ENCODE measurements around the gene DNAJA3.
A peak's percentile ranks its signal among the peaks of the same experiment; 100 is the strongest.

Gene DNAJA3

DNA sequence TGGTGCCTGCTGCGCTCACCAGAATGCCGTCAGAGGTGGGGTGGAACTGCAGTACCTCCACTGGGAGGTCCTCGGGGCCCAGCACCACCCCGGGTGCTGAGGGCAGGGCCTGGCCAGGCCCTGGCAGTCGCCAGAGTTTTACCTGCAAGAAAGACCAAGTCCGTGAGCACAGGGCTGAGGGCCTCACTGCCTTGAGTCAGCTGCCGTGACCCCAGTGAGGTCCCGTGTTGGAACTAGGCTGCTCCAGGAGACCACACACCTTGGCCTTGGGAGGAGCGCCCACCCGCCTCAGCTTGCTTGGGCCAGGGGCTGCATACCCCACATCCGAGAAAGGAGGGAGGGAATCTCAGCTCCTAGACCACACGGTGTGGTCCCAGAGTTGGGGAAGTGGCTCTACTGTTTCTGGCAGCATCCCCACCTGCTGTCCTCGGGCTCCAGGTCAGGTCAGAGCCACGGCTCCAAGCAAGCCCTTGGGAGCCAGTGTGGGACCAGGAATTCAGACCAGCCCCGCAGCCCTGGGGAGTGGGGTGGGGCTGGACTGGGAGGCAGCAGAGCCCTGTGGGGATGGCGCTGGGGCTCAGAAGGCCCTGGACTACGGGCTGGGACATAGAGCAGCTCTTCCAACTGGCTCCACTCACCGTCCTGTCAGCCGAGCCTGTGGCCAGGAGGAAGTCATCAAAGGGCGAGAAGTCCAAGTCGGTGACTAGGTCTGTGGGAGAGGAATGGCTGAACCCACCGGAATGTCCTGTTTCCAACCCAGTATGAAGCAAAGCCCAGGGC is 17.9 kb upstream of the DNAJA3 start:
- DNase-seq = no peak

DNA sequence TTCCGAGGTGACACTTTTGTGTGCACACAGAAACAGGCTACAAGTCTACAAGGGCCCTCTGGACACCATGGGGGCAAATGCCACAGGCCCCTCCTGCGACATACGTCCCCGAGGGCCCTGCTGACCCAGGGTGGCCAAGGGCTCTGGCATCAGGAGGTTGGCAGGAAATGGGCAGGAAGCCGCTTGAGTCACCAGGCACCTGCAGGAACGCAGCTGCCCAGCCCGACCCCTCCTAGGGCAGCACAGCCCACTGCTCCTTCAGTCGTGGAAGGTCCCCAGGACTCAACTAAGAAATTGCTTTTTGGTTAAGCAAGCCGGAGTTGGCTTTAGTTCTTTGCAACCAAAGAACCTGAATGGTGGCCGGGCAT is 17.4 kb upstream of the DNAJA3 start:
- no peak for DNase-seq

DNA sequence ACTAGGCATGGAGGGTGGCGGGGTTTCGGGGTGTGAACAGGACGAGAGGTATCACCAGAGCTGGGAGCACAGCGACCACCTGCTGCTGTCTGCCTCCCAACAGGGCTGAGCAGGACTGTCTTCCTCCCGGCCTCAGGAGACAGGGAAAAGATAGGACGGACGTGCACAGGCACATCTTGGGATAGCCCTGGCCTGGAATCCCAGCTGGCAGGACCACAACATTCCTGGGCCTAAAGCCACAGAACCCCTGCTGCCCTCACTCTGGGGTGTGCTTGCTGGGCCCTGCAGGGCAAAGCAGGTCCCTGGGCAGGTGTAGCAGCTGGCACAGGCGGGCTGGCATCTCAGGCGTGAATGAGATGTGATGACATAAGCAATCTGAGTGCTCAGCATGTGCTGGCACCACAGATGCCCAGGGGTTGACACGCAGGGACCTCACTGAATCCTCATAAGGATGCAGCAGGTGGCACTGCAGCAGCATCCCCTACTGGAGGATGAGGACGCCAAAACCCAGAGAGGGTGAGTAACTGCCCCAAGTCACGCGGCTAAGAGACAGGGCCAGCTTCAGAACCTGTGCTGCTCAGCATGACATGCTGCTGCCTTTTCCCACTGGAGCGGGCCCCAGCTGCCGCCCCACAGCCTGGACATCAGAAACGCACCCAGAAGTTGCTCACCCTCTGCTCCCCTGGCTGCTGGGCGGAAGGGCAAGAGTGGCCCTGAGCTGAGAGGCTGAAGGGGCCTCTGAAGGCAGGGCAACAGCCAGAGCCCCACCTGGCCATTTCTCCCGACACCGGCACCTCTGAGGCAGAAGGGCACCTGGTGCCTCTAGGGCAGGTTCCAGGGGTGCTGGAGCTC is 16.4 kb upstream of the DNAJA3 start:
- no peak for DNase-seq

DNA sequence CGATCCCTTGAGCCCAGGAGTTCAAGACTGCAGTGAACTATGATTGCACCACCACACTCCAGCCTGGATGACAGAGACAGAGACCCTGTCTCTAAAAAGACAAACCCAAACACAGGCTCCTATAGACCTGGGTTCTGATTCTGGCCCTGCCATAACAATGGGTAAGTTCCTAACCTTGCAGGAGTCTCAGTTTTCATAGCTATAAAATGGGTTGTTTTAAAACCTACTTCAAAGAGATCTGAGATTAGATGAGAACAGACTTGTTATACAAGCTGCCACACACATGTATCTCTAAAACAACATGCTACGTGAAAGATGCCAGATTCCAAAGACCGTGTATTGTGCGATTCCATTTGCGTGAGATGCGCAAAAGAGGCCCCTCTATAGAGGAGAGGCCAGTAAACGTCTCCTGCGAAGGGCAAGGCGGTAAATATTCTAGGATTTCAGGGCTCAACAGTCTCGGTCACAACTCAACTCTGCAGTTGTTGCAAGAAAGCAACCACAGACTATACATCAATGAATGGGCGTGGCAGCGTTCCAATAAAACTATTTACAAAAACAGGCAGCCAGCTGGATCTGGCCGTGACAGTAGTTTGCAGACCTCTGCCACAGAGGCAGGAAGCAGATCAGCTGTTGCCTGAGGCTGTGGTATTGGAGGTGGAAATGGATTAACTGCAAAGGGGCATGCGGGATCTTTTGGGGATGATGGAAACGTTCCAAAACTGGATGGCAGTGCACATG is 15.2 kb upstream of the DNAJA3 start:
- peak; percentile 70 for DNase-seq

DNA sequence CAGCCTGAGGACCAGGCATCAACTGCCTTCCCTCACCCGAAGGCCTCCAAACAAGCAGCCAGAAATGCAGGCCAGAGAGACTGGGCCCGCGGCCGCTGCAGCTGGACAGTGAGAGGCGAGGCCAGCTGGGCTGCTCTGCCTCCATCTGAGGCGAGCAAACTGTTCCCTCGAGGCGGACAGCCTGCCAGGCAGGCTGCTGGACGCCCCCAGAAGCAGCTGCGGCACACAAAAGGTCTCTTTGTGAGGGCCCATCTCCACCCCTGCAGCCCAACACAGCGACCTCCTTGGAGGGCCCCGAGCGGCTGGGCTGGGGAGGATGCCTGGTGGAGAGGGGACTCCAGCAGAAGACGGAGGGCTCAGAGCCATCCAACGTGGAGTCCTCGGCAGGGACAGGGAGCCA is 14.0 kb upstream of the DNAJA3 start:
- no peak for DNase-seq

DNA sequence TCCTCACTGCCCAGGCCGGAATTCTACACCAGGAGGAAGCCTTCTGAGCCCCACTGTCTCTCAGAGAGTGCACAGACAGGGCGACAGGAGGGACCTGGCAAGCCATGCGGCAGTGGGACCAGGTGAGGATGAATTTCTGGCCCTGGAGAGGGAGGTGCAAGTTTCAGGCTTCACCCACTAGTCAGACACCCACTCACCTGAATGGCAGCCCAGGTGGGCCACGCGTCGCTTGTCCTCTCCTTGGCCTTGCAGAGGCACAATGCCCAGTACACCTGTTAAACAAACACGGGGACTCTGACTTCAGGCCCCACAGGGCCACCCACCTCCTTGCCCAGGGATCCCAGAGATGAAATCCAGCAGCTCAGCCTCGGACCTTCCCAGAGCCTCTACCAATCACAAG is 13.5 kb upstream of the DNAJA3 start:
- DNase-seq = no peak

DNA sequence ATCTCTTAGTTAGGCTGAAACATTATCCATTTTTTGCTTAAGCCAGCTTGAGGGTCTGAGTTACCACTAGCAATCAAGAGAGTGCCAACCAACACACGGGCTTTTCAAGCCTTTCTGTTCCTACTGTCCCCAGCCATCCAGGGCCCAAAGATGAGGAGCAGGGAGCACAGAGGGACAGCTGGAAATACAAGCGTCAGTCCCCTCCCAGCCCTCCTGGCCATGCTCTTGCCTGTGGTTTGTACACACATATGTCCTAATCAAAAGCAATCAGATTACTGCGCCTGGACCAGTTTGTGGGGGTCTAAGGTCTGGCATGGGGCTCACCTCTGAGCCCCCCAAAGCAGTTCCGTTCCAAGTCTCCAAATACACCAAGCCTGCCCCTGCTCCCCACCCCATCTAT is 12.8 kb upstream of the DNAJA3 start:
- DNase-seq = no peak

DNA sequence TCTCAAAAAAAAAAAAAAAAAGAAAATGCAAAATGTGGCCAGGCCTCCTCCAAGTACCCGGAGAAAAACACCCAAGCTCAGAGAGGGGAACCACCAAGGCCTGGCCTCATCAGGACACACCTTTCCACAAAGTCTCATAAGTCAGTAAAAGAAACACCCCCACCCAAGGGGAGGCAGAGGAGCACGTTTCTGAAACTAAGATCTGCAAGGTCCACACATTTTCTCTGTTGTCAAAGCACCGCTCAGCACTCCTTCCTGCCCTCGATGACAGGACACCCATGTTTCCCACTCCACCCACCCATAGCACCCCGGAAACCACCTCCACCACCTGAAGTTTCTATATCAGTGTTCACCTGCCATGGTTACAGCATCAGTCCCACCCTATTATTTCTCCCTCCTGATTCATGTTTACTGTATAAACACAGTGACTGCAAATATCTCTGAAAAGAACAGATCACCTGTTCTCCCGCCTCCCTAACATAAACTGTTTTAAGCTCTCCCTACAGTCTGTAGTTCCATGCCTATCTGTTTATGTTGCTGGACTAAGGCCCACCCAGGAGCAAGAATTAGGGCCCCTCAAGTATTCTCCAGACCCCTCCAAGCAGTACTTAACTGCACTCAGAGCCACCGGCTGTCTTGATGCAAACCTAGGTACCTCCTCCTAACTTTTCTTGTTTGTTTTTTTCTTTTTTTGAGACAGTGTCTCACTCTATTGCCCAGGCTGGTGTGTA is 11.3 kb upstream of the DNAJA3 start:
- peak; percentile 23 for DNase-seq

DNA sequence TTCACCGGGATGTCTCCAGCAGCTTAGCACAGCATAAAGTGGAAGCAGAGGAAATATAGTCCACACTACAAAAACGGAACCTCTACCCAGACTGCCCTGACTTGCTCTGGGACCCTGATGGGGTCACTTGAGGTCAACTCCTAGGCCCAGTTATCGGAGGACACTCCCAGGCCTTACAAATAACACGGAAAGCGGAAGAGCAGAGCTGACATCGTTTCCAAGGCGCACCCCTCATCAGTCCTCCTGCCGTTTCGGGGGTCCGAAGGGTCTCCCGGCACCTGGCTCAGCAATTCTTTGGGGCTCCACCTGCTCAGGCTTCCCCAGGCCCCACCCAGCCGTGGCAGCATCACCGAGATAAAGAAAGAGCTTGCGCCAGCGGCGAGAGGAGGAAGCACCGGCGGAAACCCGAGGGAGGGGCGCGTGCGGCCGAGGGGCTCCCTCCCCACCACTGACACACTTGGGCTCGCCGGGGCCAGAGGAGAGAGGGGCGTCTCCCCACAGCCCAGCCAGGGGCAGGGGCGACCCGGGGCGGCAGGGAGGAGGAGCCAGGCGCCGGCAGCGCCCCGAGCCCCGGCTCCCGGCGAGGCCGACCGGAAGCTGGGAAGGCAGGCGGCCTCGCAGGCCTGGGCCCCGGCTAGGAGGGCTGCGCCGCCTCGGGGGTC is 10.0 kb upstream of the DNAJA3 start:
- DNase-seq = no peak

DNA sequence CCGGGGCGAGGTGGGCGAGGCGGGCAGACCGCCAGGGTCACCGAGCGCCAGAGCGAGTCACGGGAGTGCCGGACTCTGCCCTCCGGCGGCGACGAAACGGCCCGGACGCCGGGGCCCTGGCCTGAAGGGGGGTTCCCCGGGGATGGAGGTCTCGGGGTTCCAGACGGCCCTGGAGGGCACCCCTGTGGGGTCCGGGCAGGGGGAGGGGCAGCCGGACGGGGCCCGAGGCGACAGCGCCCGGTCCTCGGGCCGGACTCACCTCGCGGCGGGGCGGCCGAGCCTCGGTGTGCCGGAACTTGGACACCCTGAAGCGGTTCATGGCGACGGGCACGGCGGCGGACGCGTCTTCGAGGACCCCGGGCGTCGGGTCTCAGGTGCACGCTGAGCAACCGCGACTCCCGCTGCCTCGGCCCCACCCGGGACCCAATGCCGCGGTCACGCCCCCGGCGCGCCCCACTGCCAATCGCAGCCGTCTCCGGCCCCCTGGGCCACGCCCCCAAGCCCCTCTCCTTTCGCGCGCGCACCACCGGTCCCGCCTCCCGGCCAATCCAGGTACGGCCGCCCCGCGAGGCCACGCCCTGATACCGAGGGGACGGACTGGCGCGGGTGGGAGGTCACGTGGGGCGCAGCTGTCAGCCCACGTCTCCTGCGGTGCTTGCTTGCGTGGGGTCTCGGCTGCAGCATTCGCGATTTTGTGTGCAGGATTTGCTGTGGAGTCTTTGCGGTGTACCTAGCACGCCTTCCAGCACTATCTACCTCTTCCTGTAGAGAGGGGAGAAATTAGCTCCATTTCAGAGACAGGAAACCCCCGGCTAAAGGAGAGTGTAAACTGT is 9.3 kb upstream of the DNAJA3 start, which contains the start of gene CORO7:
CORO7 (minus strand) TSS at position 397 of the 833 bp plus-strand sequence; CDS start at position 319, 78 bp downstream.
- DNase-seq = peak; percentile 93

DNA sequence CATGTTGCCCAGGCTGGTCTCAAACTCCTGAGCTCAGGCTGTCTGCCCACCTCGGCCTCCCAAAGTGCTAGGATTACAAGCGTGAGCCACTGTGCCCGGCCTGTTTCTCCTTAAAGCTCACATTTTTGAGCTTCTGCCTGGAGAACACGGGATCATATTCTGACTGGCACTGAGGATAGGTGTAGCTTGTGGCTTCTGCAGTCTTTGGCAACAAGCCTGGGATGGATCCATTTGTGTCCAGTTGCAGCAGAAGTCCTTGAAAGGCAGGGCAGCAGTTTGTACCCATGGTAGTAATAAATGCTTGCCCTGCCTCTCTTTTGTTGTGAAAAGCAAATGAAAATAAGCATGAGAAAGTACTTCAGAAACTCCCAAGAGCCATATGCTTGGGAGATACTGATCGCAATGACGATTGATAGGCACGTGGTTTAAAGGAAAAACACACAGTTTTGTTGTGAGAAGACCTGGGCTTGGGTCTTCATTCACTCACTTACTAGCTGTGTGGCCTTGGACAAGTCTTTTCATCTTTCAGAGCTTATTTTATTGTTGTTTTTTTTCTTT is 6.2 kb upstream of the DNAJA3 start:
- DNase-seq = no peak

DNA sequence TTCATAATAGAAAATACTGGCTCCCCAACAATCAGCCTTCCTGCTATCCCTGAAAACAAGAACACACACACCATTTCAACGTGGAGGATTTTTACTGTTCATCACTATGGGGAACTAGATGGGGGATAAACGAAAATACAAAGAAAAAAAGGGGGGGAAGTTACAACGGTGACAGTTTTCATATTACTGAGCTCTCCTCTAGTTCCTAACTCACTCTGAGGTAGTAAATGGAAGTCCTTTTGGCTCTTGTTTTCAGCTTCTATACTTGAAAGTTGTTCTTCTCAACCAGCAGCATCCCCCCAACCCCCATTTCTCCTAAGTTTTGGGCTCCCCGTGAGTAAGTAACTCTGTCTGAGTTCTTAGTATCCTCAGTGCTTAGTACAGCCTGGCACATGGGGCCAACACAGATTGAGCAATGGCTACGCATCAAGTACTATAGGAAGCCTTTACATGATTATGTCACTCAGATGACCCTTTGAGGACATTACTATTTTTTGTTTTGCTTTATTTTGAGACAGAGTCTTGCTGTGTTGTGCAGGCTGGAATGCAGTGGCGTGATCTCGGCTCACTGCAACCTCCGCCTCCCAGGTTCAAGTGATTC is 5.1 kb upstream of the DNAJA3 start:
- no peak for DNase-seq

DNA sequence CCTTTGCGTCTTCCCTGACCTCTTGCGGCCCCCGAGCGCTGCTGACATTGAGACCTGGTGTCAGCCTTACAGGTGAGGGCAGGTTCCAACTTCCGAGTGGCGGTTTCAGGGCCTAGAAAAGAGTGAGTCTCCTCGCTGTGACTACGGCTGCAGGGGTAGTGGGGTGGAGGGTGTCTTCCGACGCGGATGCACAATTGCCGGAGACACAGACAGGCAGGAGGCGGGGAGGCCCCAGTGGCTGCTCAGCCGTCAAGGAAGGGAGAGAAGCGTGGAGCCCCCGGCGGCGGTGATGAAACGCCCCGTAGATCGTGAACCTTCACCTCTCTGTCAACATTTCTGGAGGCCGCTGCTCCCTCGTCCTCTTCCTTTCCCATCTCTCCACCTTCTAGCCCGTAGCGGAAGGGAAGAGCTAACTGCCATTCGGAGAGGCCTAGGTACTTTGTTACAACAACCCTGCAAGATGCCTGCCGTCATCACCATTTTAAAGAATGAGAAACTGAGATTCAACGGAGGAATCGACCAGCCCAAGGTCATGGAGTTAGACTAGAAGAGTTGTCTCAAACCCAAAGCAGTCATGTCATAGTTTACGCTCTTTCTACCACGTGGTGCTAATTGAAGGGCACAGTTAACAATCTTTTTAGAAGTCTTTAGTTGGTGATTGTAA is 485 bp downstream of the DNAJA3 start:
- DNase-seq = no peak

DNA sequence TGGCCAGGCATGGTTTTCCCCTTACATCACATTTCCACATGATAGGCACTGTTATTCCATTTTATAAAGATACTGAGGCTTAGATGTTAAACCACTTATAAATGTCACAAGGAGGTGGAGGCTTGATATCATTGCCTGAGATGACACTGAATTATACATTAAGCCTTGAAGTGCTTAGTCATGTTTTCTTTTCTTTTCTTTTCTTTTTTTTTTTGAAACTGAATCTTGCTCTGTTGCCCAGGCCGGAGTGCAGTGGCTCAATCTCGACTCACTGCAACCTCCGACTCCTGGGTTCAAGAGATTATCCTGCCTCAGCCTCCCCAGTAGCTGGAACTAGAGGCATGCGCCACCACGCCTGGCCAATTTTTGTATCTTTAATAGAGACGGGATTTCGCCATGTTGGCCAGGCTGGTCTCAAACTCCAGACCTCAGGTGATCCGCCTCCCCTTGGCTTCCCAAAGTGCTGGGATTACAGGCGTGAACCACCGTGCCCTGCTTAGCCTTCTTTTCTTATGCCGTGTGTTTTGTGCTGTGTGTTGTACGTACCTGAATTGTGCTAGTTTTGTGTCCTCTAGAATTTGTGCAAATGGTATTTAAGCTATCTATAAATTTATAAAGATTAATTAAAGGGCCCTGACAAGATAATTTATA is 1.2 kb downstream of the DNAJA3 start:
- DNase-seq = no peak

DNA sequence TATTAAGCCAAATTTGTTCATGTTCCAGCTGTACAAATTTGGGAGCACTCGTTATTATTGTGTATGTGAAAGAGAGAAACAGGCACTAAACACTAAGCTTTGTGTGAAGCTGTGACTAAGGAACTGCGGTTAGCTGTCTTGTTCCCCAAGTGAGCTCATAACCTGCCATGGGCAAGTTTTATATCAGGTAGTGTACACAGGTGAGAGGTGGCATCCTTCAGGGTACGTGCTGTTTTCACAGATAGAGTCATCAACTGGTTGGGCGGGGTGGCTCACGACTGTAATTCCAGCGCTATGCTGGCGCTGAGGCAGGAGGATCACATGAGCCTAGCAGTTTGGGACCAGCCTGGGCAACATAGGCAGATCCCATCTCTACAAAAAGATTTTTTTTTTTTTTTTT is 2.8 kb downstream of the DNAJA3 start:
- DNase-seq = no peak

DNA sequence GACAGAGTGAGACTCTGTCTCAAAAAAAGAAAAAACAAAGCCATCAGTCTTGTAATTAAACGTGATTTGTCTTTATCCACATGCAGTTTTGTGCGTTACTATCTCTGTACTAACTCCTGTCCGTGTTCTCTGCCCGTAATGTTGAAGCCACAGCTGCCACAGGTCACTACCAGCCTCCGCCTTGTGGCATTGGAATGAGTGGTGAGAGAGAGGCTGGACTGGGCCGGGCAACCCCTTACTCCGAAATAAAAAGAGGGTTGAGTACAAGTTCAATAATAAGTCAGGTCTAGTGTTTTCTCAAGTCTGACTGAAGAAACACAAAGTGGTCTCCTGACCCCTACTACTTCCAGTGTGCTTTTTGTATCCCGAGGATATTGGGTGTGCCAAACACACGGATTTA is 5.4 kb downstream of the DNAJA3 start:
- no peak for DNase-seq

DNA sequence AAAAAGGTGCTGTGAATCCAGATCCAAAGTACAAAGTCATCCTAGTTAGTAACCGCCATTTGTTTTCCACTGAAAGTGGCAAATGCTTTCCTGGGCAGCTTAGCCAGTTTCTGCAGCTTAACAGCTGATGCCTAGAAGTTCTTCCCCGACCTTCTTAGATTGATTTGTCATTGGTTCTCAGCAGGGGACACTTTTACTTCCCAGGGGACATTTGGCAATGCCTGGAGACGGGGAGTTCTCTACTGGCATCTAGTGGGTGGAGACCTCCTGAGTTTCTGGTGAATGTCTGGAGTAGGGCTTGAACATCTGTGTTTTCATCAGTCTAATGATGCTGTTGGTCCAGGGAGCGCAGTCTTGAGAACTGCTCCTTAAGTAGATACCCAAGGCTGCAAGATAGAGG is 7.6 kb downstream of the DNAJA3 start:
- DNase-seq = no peak

DNA sequence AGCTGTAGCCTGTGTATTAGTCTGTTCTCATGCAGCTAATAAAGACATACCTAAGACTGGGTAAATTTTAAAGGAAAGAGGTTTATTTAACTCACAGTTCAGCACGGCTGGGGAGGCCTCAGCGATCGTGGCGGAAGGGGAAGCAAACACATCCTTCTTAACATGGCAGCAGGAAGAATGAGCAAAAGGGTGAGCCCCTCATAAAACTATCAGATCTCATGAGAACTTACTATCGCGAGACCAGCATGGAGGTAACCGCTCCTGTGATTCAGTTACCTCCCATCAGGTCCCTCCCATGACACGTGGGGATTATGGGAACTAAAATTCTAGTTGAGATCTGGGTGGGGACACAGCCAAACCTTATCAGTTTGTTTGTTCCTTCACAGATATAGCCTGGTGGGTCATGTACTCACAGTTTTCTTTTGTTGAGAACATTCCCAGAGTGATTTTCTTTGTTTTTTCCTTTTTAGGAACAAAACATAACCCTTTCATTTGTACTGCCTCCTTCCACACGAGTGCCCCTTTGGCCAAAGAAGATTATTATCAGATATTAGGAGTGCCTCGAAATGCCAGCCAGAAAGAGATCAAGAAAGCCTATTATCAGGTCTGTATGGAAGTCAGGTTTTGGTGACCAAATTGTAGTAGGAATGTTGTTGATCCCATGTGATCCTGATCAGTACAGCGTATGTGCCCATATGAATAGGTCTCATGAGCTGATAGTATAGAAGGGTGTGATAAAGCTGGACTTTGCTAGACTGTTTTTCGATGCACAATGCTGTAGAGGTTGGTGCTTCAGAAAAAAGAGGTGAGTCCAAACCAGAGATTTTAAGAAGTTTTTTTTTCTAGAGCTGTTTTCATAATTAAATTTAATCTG is 8.5 kb downstream of the DNAJA3 start:
- DNase-seq = no peak

Measured in NCI-H2029 (cell line).